GM12872 (cell line): ENCODE results near the gene KATNBL1.

Experiments used
- TF ChIP-seq, protein P1 (sequence below): IDR thresholded peaks from 3 replicates; pipeline ENCODE4 v1.5.1; 2011; ENCODE audit warnings: low read depth, mild to moderate bottlenecking, low read length, moderate library complexity; ENCODE audit not compliant: insufficient read depth

KATNBL1 gene

DNA sequence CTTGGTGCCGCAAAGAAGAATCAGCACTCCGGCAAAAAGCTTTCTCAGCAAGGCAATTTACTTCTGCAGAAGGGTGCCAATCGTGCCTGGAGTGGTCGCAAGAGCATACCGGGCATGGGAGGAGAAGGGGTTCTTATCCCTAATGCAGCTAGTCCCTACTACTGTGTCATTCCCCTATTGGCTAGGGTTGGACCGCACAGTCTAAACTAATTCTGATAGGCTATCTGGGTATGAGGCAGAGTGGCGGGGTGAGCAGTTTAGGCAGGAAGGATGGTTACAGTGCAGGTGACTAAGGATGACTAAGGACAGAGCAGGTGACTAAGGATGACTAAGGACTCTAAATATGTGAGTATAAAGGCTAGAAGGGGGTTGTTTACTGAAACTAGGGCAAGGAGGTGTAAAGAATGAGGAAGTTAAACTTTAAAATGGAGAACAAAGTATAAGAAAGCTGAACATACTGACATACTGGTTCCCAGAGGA is 55.1 kb downstream of the KATNBL1 start:
- TF ChIP-seq, protein P1, sequence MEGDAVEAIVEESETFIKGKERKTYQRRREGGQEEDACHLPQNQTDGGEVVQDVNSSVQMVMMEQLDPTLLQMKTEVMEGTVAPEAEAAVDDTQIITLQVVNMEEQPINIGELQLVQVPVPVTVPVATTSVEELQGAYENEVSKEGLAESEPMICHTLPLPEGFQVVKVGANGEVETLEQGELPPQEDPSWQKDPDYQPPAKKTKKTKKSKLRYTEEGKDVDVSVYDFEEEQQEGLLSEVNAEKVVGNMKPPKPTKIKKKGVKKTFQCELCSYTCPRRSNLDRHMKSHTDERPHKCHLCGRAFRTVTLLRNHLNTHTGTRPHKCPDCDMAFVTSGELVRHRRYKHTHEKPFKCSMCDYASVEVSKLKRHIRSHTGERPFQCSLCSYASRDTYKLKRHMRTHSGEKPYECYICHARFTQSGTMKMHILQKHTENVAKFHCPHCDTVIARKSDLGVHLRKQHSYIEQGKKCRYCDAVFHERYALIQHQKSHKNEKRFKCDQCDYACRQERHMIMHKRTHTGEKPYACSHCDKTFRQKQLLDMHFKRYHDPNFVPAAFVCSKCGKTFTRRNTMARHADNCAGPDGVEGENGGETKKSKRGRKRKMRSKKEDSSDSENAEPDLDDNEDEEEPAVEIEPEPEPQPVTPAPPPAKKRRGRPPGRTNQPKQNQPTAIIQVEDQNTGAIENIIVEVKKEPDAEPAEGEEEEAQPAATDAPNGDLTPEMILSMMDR = no peak

DNA sequence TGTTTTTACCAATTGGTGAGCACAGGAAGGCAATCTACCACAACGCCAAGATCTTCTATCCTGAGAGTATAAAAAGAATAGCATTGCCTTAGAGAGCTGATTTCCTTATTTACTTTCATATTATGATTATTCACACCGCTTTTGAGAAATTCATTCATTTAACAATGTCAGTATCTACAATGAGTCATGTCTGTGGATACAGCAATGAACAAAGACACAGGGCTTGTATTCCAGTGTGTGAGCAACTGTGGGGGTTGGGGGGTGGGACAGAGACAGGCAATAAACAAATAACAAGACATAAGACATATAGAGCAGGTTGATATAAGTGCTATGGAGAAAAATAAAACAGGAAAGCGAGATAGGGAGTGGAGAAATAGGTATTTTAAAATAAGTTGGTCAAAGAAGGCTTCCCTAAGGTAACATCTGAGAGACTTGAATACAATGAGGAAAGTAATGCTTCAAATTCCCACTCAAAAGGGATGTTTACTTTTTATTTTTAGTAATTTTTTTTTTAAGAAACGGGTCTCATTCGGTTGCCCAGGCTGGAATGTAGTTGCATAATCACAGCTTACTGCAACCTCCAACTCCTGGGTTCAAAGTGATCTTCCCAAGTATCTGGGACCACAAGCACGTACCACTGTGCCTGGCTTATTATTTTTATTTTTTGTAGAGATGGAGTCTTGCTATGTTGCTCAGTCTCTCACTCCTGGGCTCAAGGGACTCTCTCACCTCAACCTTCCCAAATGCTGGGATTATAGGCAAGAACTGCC is 62.3 kb downstream of the KATNBL1 start:
- TF ChIP-seq, protein P1 = no peak

DNA sequence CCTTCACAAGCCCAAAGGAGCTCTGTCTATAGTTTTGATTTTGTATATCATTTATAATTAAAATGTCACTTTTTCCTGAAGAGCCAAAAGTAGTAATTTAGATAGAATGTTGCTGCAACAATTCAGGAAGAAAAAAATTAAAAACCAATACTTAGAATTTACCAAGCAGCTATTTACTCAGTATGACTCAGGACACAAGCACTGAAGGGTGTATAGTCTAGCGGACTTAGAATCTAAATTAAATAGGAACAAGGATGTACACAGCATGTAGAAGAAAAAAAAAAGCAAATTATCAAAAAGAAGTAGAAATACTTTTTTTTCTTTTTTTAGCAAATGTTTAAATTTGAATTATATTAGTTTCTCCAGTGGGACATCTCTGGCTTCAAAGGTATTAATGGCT is 76.4 kb downstream of the KATNBL1 start:
- TF ChIP-seq, protein P1 = no peak

DNA sequence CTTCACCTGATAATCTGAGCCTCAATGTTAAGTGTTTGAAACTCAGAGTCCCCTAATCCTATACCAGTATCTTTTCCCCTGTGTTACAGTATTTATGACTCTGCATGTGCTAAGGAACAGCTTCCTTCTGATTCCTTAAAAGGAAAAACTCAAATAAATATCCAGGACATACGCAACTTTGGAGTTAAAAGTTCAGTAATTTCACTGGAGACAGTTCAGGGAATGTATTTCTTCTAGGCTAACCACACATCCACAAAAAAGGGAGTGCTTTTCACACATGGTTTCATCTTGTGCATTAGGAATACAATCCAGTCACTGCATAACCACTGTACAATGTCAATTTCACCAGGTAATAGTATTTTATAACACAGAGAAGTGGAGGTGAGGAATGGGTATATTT is 77.0 kb downstream of the KATNBL1 start:
- TF ChIP-seq, protein P1 = no peak

DNA sequence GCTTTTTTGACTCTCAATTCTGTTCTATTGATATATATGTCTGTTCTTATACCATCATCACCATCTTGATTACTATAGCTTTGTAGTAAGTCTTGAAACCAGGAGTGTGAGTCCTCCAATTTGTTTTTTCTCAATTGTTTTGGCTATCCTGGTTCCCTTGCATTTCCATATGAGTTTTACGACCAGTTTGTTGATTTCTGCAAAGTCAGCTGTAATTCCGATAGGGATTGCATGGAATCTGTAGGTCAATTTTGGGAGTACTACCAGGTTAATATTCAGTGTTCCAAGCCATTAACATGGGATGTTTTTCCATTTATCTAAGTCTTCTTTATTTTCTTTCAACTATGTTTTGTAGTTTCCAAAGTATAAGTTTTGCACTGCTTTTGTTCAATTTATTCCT is 81.0 kb downstream of the KATNBL1 start:
- TF ChIP-seq, protein P1 = no peak

DNA sequence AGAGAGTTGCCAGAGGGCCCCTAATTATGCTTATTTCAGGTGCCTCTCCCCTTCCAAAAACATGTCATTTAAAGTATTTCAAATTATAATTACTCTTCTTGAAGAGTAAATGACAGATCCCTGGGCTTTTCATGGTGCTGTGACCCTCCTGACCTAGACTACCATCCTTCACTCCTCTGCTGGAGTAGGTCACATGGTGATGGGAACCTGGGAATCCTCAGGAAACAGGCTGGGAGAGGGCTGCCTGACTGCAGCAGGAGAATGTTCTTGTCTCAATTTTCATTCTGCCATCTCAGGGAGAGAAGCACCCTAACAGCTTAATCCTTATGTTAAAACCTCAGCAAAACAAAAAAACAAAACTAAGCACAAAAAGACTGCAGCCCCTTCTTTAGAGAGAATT is 83.4 kb downstream of the KATNBL1 start:
- TF ChIP-seq, protein P1 = no peak

DNA sequence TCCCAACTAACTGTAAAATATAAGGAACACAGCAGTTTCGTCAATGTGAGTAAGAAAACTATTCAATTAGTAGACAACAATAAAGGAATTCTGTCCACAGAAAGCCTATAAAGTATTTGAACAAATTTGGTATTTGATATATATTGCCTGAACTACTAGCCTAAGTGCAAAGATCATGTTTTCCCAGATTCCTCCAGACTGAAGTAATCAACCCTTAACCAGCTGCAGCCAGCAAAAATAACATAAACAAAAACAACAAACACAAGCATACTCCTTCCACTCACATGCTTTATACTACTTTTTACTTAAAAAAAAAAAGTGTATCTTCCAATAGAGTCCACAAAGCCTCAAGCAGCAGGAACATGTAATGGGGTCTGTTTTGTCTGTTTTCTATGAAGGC is 84.0 kb downstream of the KATNBL1 start:
- TF ChIP-seq, protein P1 = no peak
